Coronary artery (tissue), 2 donors: ENCODE data around the gene ATG9A.

Source experiments
- DNase-seq: peaks from one replicate; pipeline ENCODE4 v3.0.0-alpha.2; 2017; ENCODE audit warnings: low spot score
- H3K27ac ChIP-seq, 2 donors: fragments of 200-600 bp; sonication (generic); one replicate each; pipeline ENCODE4 v1.5.1; 2016 to 2019
- H3K4me3 ChIP-seq: fragments of 200-600 bp; sonication (generic); 2 replicates; pipeline ENCODE4 v1.5.1; 2016; ENCODE audit warnings: mild to moderate bottlenecking, moderate library complexity
- CTCF ChIP-seq: fragments of 200-600 bp; sonication (generic); IDR thresholded peaks from one replicate; pipeline ENCODE4 v1.5.1; 2019; ENCODE audit warnings: antibody characterized with exemption

ATG9A gene

GRCh38 chr2:219247678-219248642, 18.5 kb upstream of the ATG9A start:
- no peak for TF ChIP-seq CTCF
- no peak overlapping the region for H3K4me3 ChIP-seq
- no peak for DNase-seq
- H3K27ac ChIP-seq, result peak overlapping the region in 1 of 2 donors; percentile 92

GRCh38 chr2:219246559-219246958, 17.1 kb upstream of the ATG9A start:
- Histone ChIP-seq H3K27ac (peak overlapping the region in 1 of 2 donors; percentile 97), H3K4me3 (no peak overlapping the region)
- no peak for DNase-seq
- TF ChIP-seq CTCF, result no peak

GRCh38 chr2:219245899-219246230, 16.4 kb upstream of the ATG9A start:
- no peak for DNase-seq
- peak overlapping the region; percentile 92 for H3K4me3 ChIP-seq
- H3K27ac ChIP-seq, result peak overlapping the region; percentile 95 to 97
- no peak for TF ChIP-seq CTCF

- no peak for TF ChIP-seq CTCF
- H3K27ac ChIP-seq, result peak within 1 kb of the TSS; percentile 95 to 97
- DNase-seq, result peak; percentile 95
- peak within 1 kb of the TSS; percentile 92 for H3K4me3 ChIP-seq
Measured at GRCh38 chr2:219245148-219245898, 15.9 kb upstream of the ATG9A start, which contains the start of the genes GLB1L and STK16. Gene GLB1L (minus strand): TSS chr2:219245444. CDS start chr2:219243573, 1,871 bp downstream. Gene STK16 (plus strand): TSS chr2:219245479. CDS start chr2:219246000, 521 bp downstream.

- H3K4me3 ChIP-seq, result peak overlapping the region; percentile 92
- no peak for DNase-seq
- H3K27ac ChIP-seq, result peak overlapping the region; percentile 95 to 97
- no peak for TF ChIP-seq CTCF
Measured at GRCh38 chr2:219244789-219245147, 15.3 kb upstream of the ATG9A start.

- H3K4me3 ChIP-seq, result no peak overlapping the region
- TF ChIP-seq CTCF, result no peak
- no peak for DNase-seq
- H3K27ac ChIP-seq, result no peak overlapping the region
Measured at GRCh38 chr2:219243291-219243761, 13.9 kb upstream of the ATG9A start.
